HG03159 (cell line): ENCODE measurements around the gene MAP4K3.

ENCODE experiments used
- ATAC-seq: cut with Tn5 transposase; IDR thresholded peaks from one replicate; pipeline ENCODE4 v1.9.1; 2021; ENCODE audit warnings: mild to moderate bottlenecking, moderate library complexity; ENCODE audit not compliant: unreplicated experiment

Gene MAP4K3

DNA sequence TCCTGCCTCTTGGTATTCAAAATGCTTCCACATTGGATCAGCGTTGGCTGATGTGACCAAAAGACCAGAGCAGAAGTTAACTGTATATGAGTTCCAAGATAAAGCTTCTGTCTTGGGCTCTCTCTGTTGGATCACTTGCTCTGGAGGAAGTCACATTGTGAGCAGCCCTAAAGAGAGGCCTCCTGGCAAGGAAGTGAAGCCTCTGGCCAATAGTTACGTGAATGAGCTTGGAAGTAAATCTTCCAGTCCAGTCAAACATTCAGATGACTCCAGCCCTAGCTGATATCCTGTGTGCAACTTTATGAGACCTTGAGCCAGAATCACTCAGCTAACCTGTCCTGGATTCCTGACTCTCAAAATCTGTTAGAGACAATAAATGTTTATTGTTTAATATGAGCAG, 125.6 kb downstream of the MAP4K3 start:
- ATAC-seq = no peak

DNA sequence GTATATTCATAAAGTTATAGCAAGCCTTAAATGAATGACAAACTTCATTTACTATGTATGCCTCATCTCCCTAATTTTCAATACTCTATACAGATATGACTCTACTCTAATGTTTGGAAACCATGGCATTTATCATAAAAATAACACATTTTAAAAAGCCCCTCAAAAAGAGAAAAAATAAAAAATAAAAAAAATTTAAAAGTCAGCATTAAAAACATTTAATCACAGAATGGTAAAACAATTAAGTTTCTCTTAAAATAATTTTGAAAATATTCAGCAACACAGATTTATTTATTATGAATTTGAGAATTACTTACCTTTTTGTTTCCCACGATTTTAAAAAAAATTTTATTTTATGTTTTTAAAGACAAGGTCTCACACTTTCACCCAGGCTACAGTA, 128.3 kb downstream of the MAP4K3 start:
- no peak for ATAC-seq

DNA sequence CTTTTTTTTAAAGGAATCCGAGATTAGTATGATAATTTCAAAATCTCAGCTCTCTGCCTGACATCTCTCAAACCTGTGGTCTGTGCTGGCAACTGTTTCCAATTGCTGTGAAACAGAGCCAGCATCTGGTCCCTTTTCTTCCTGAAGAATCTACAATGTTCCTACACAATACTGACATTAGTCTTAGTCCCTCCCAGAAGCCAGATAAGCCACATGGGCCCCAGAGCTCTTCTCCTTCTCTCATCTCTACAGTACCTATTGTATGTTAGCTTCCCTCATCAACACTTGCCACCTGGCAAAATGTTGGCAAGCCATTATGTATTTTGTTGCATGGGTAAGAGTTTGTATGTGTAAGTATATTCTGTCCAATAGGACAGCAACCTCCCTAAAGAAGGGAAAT, 130.5 kb downstream of the MAP4K3 start:
- no peak for ATAC-seq

DNA sequence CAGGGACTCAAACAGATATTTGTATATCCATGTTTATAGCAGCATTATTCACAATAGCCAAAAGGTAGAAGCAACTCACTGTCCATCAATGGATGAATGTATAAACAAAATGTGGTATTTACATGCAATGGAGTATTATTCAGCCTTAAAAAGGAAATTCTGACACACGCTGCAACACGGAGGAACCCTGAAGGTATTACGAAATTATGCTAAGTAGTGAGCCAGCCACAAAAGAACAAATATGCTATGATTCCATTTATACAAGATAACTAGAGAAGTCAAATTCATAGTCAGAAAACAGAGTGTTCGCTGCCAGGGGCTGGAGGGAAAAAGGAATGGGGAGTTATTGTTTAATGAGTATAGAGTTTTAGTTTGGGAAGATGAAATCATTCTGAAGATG, 132.4 kb downstream of the MAP4K3 start:
- ATAC-seq = no peak

DNA sequence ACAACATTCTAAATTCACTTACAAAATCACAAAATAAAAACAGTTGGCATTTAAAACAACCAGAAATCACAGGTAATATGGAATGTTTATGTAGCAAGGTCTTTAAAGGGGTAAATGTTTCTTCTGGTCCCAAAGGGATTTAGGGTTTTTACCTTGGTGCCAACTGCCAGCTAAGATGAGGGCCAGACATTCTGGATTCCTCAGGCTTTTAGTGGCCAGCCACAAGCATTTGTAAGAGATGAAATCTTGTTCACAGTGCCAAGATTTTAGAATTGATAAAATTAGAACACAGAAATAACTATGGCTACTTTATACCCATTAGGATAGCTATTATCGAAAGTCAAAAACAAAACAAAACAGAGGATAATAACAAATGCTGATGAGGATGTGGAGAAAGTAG, 132.9 kb downstream of the MAP4K3 start:
- no peak for ATAC-seq

DNA sequence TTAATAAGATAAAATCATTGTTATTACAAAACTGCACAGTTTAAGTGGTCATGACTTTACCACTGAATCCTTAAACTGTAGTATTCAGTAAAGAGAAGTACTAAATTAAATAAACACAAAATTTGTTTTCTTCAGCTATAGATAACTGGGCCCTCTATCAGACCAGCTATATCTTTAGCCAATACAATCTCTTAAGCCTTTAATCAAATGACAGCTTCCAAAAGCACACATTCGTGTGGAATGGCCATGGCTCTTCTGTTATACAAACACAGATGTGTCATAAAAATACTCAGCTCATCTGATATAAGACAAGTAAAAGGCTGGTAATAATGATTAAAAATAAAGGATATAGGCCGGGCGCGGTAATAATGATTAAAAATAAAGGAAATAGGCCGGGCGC, 135.7 kb downstream of the MAP4K3 start:
- ATAC-seq = no peak

DNA sequence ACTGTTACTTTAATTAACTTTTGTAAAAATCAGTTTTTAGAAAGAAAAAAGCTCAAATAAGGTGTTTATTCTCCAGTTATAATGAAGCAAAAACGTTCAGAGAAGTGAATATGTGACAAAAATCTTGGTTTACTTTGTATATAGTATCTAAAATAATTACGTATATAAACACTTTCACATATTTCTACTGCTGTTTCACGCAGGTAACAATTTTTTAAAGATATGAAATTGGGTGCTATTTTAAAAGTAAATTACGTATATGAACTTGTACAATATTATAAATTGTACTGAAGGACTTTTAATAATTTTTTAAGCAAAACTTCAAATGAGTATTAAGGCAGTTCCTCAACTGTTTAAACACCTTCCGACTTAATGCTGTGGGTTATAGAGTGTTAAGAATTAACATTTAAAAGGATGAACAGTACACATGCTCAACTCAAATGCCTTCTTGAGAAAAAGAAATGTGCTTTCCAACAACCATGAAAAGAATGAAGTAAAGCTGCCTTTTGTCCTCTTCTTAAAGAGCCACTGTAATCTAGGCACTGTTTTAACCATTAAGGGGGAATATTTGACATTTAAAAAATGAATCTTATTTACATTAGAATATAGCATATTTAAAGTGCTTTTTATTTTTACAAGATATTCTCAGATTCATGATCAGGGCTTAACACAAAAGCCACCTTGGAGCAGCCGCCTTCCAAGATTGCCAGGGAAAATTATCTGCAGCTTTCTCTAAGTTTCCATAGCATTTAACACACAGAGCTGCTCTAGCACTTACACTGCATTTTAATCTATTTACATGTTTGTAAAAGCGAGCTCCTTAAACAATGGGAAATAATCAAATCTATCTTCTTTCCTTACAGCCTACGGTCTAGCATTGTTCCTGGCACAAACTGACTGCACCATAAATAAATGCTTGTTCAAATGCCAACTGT, 136.8 kb downstream of the MAP4K3 start:
- ATAC-seq = no peak

DNA sequence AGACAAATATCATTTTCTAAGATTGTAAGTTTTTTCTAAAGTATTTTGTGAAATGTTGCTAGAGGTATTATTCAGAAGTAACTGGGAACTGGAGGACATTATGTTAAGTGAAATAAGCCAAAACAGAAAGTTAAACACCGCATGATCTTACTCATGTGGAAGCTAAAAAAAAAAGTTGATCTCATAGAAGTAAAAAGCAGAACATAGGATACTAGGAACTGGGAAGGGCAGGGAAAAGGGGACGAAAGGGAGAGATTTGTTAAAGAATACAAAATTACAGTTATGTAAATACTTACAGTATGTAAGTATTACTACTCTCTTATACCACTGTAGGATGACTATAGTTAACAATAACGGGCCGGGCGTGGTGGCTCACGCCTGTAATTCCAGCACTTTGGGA, 146.7 kb downstream of the MAP4K3 start:
- no peak for ATAC-seq

DNA sequence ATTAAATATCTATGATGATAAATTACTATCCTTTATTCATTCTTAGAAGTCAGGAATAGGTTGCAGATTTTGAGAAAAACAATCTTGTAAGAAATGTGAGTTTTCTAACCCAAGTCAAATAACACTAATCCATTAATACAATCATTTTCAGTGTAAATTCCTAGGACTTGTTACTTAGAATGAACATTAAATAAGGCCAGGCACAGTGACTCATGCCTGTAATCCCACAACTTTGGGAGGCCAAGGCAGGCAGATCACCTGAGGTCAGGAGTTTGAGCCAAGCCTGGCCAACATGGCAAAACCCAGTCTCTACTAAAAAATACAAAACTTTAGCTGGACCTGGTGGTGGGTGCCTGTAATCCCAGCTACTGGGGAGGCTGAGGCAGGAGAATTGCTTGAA, 147.5 kb downstream of the MAP4K3 start:
- no peak for ATAC-seq

DNA sequence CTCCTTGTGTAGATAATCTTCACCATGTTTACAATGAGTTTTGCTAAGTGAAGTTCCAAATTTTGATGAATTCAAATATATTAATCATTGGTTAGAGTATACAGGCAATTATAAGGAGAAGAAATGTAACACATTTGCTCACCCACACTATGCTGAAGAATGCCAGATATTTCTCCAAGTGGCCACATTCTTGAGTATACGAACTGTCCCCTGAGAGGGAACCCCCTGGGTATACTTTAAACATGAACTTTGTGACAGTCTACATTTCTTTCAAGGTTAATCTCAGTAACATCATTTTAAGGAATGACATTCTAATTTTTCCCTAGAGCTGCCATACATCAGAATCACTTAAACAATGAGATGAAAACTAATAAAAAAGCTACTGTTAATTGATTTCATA, 153.5 kb downstream of the MAP4K3 start:
- ATAC-seq = no peak

DNA sequence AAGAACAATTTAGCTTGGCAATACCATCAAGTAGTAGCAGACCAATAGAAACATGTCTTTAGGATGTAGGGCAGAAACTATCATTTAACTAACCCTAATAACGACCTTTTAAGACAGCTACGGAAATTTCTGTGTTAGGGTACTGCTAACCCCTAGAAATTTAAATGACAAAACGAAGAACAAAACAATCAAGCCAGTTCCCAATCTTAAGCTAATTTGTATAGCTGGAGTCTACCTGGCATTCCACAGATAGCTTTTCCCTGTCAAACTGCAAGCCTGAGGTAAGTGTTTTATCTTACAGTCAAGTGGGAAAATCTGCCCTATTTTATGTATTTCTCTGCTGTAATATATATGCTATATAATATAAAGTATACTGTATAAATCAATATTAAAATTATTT, 155.7 kb downstream of the MAP4K3 start:
- ATAC-seq = no peak

DNA sequence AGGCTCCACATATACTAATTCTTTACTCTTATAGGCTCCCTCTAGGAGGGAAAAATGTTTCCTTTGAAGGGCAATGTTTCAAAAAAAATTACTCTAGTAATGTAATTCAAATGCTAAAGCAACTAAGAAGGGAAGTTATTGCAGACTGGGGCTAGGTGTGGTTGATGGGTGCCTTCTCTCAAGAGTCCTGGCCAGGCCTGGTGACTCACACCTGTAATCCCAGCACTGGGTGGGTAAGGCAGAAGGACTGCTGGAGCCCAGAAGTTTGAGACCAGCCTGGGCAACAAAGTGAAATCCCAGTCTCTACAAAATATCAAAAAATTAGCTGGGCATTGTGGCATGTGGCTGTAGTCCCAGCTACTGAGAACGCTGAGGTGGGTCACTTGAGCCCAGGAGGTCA, 162.1 kb downstream of the MAP4K3 start:
- ATAC-seq = no peak

DNA sequence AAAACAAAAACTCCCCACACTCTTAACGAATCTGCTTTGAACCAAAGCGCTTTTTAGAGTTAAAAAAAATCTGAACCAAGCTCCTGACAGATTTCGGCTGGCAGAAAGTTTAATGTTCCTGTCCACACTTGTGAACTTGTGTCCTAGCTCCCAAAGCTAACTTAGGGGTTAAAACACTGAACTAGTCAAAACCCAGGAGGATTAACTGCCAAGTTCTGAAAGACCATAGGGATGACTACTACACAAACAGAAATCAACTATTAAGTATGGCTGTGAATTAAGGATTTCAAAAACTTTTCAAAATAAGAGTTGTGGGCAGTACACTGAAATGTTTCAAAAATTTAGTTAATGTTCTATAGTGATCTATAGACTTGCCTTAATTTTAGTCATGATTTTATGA, 167.1 kb downstream of the MAP4K3 start:
- no peak for ATAC-seq

DNA sequence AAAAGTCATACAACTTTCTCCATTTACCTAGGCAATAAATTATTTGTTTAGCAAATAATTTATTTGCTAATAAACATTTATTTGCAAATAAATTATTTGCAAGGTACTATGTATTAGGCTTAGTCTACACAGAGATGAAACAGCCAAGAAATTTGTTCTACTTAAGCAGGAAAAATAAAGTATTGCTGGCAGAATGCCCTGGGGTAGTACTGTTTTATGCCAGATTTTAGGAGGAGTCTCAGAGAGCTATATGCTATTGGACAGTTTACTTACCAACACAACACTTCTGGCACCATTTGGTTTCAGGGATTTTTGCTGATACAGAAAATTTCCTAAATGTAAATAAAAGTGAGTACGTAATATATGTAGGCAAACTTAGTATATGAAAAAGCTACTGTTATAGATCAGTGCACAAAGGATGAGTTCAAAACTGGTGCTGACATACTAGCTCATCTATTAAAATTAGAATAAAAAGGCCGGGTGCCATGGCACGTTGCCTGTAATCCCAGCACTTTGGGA, 170.1 kb downstream of the MAP4K3 start:
- no peak for ATAC-seq

DNA sequence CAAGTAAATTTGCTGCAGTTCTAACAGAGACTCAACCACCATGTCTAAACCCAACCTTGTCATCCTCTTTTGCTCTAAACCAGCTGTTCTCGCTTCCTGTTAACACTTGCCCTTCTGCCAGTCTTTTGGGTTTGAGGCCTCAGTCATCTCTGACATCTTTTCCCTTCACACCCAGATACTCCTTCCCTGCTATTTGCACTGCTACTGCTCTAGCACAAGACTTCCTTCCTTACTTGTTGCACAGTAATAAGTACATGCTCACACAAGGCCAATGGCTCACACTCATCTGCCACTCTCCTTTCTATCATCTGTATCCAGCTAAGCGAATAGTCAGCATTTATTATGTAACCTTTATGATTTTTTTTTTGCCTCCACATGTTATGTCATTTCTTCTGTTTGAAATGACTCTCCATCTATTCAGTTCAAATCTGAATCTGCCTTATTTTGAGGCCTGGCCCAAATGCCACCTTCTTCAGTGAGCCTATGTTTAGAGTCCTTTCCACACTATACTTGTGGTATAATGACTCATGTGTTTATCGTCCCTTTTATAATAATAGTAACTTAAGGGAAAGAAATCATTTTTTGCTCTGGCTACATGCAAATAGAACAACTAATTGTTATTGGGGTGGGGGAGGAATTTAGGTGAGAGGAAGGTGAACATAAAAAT, 170.8 kb downstream of the MAP4K3 start:
- ATAC-seq = peak; percentile 75

DNA sequence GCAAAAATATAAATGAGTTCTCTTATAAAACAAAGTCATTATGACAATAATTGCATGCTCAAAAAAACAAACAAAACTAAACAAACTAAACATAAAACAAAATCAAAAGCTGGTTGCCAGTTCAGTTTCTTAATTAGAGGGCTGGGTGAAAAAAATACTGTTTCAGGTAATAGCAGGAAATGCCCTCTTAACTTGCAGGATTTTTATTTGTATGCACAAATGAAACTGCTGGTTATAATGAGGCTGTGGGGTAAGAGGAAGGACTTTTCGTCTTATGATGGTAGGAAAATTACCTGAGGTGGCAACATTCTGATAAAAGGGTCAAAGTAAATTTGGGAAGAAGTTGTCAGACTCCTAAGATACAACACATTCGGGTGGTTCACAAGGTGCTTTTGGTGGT, 171.8 kb downstream of the MAP4K3 start:
- ATAC-seq = no peak

DNA sequence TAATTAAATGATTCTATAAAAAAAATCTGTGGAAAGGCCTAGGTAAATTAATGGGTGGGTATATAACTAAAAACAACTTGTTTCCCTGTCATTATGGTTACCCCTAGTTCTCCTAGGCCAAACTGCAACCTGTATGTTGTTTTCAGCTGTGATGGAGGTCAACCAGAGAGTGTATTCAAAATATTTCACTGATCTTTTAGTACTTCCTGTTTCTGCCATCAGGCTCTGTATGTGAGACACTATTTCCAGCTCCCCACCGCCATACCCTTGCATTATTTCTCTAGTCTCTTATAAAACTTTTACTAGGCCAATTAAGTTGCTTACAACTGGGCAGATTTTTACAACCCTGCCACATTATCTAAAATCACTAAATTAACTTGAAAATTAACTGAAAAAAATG, 172.4 kb downstream of the MAP4K3 start:
- ATAC-seq = peak; percentile 66

DNA sequence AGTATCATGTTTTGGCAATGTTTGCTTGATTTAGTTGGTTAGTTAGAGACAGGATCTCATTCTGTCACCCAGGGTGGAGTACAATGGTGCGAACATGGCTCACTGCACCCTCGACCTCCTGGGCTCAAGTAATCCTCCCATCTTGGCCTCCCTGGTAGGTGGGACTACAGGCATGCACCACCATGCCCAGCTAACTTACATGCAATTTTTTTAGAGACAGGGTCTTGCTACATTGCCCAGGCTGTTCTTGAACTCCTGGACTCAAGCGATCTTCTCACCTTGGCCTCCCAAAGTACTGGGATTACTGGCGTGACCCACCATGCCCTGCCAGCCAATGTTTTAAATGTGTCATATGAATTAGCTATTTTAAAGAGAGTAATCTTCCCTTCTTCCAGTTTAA, 177.0 kb downstream of the MAP4K3 start:
- no peak for ATAC-seq

DNA sequence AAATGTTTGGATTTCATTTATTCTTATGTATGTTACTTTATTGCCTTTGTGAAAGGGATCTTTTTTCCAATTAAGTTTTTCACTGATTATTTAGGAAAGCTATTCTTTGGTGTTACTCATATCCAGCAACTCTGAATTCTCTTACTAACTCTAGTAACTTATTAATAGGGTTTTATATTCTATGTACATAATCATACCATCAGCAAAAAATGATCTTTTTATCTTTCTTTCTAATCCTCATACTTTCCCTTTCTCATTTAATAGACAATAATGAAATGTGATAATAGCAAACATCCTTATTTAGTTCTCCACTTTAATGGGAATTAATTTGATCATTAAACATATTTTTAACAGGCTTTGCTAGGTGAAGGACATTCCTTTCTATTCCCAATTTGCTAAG, 181.0 kb downstream of the MAP4K3 start:
- ATAC-seq = no peak

DNA sequence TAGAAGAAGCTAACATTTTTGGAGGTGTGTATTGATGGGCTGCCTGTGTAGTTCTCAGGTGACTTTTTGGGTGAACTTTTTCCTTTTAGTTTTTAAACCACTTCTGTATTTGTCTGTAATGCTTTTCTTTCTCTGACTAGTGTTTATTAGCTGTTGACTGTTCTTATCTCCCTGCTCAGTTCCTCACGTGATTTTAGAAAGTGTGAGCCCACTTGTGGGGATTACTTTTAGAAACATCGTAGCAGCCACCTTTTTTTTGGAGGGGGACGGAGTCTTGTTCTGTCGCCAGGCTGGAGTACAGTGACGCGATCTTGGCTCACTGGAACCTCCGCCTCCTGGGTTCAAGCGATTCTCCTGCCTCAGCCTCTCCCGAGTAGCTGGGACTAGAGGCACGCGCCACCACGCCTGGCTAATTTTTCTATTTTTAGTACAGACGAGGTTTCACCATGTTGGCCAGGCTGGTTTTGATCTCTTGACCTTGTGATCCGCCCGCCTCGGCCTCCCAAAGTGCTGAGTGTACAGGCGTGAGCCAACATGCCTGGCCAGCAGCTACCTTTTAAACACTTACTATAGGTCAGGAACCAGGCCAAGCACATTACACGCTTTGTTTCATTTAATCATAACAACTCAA, 184.1 kb downstream of the MAP4K3 start:
- ATAC-seq = no peak

DNA sequence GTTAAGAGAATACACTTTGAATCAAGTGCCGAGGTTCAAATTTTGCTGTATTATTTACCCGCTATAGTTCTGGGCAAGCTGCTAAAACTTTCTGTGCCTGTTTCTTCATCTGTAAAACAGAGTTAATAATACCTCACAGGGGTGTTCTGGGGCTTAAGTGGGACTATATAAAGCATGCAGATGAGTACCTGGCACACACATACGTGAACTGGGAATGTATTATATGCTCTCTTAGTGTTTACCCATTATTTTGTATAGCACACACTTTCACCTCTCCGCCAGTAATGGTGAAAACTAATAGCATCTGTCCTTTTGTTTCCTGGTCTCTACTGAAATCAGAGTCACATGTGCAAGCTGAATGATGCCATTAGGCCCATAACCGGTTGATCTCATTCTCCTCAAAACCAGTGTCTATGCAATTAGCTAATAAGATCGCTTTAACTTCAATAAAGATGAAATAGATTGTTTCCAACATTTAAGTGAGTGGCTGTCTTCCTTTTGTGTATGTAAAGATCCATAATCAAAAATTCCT, 189.5 kb downstream of the MAP4K3 start:
- ATAC-seq = no peak
